CD4-positive, alpha-beta T cell treated with Interleukin-17A for 1 hour (primary cell): Measurements from ENCODE around the gene HAGHL.
A peak's percentile ranks its signal among the peaks of the same experiment; 100 is the strongest.

Experiments
- DNase-seq: peaks from one replicate; pipeline ENCODE4 v3.0.0-alpha.2; 2020

Gene HAGHL

GRCh38 chr16:722835-723633, 3.9 kb upstream of the HAGHL start:
- DNase-seq, result no peak

- no peak for DNase-seq
Measured at GRCh38 chr16:723695-724094, 3.2 kb upstream of the HAGHL start.

DNA sequence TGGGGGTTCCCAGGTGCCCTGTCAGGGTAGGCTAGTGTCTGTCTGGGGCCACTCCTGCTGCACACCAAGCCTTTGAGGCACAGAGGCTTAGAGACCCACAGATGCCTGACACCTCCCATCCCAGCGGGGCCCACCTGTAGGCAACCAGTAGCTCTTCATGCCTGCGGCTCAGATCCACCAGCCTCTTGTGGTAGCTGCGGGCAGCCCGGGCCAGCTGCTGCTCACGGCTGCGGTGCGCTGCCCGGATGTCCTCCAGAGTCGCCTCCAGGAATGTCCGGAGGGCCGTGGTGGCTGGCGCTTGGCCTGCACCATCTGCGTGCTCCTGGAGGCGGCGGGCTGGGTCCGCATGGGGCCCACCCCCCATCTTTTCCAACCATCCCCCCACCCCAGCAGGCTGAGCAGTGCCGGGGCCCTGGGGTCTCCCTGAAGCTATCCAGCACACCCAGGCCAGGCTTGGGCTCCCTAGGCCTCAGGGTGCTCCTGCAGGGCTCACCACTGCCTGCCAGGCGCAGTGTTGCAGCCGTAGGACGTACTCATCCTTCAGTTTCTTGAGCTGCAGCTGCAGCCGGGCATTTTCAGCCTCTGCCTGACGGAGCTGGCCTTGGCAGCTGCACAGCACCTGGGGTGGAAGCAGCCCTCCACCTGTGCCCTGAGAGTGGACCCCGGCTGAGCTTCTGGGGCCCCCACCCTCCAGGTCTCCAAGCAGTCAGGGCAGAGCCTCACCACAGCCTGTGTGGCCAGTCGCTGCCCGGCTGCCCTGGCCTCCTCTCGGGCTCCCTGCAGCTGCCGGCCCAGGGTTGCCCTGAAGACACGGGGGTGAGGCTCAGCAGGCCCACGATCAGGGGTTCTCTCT, 2.5 kb upstream of the HAGHL start:
- no peak for DNase-seq

DNA sequence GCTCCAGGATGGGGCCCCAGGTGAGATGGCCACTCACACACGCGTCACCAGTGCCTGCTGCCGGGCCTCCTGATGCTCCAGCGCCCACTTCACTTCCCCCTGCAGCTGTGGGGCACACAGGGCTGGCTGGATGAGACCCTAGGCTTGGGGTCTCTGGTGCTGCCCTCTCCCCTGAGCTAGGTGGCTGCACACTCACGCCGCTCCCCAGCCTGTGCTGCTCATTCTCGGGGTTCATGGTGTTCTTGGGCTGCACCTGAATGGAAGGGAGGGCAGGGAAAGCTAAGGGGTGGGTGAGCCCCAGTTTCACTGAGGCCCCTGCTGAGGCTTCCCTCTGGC, 1.9 kb upstream of the HAGHL start:
- no peak for DNase-seq

- DNase-seq, result no peak
Measured at GRCh38 chr16:725463-726187, 1.3 kb upstream of the HAGHL start.

GRCh38 chr16:726188-726437, 793 bp upstream of the HAGHL start:
- DNase-seq, result no peak

GRCh38 chr16:727291-727977, 528 bp downstream of the HAGHL start:
- DNase-seq, result peak; percentile 39

DNA sequence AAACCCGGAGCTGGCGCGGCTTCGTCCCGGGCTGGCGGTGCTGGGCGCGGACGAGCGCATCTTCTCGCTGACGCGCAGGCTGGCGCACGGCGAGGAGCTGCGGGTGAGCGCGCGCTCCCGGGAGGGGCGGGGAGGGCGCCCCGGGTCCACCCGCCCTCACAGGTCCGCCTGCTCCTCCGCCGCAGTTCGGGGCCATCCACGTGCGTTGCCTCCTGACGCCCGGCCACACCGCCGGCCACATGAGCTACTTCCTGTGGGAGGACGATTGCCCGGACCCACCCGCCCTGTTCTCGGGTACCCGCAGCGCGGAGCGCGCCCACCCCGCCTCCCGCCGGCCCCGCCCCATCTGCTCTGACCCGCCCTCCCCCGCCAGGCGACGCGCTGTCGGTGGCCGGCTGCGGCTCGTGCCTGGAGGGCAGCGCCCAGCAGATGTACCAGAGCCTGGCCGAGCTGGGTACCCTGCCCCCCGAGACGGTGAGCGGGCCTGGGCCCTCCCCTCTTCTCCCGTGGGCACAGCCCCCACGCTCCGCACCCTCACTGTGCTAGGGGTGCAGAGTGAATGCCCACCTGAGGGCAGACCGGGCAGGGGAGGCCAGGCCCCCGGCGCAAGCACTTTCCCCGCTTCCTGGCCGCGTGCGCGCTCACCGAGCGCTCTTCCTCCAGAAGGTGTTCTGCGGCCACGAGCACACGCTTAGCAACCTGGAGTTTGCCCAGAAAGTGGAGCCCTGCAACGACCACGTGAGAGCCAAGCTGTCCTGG, 1.4 kb downstream of the HAGHL start:
- peak; percentile 77 for DNase-seq

DNA sequence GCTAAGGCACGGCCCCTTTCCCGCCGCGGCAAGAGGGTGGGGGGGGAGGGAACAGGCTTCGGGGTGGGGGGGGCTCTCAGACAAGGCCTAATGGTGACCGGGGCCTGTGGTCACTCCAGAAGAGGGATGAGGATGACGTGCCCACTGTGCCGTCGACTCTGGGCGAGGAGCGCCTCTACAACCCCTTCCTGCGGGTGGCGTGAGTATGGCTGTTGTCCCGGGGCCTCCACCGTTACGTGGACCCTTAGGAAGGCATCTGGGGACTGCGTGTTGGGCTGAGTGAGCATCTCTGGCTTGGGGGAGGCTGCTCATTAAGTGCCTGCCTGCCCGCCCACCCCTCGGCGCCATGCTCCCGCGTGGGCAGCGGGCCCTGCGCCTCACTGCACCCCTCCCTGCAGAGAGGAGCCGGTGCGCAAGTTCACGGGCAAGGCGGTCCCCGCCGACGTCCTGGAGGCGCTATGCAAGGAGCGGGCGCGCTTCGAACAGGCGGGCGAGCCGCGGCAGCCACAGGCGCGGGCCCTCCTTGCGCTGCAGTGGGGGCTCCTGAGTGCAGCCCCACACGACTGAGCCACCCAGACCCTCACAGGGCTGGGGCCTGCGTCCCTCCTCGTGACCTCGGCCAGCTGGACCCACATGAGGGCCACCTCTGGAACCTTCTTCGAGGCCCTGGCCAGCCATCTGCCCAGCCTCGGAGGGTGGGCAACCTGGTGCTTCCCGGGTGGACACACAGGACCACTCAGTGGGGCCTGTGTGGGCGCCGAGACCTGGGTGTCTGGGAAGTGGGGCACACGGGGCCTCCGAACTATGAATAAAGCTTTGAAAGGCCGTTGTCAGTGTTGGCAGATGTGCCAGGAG, 2.2 kb downstream of the HAGHL start:
- DNase-seq, result no peak

DNA sequence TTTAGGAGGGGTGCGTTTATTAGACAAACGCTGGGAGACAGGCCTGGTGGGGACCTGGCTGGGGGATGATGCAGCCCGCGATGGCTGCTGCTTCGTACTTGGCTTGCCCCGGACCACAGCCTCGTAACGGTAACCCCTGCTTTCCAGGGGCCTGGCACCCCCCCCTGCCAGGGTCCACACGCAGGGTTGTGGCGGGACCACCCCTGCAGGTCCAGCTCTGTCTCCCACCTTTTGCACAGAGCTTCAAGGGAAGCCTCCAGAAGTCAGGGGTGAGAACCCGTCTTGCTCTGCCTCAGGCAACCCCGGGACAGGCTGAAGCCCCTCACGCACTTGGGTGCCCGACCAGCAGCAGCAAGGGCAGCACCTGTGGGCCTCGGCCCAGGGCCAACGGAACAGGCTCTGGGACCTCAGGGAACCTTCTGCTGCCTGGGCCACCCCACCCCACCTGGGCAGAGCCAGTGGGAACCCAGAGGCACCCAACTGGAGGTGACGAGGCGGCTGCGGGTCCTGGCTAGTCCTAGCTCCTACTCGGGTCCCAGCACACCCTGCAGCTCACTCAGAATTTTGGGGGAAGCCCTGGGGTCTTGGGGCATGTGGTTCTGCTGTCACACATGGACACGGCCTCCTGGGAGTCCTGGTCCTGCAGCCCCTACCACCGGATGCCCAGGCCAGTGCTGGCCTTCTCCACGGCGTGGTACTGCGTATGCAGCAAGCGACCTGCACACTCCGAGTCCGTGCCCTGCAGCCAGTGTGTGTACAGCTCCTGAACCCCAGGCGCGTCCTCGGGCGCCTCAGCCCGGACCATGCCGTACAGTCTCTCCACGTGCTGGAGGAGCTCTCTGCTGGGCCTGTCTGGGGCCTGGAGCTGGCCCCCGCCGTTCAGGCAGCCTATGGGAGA, 3.1 kb downstream of the HAGHL start:
- no peak for DNase-seq

DNA sequence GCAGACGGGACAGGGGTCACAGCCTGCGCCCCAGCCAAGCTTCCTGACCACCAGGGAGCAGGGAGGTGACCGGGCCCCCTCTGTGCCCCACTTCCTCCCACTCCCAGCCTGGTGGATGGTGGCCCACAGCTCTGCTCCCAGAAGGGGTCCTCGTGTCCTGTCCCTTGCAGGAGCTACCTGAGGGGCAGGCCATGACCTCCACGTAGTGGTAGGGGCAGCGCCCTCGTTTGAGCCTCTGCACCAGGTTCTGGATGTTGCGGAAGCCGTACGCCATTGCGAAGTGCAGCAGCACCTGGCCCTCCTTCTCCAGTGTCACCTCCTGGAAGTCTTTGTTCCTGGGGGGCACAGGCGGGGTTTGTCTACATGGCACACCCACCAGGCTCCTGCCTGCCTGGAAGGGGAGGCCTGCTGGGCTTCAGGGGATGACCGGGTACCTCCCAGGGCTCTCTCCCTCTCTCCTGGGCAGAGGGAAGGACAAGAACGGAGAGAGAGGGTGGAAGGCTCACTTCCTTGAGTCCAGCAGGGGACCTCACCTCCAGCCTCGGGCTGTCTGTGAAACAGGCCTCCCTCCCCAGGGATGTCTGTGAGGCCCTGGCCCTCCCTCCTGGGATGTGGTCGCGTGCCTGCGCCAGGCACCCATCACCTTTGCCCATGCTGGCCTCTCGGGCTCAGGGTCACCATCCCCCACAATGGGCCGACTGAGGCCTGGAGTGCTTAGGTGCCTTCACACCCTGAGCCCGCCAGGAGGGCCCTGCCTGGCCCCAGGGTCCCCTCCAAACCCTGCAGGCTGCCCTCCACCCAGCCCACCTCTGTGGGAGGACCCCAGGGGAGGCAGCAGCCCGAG, 4.0 kb downstream of the HAGHL start:
- no peak for DNase-seq

DNA sequence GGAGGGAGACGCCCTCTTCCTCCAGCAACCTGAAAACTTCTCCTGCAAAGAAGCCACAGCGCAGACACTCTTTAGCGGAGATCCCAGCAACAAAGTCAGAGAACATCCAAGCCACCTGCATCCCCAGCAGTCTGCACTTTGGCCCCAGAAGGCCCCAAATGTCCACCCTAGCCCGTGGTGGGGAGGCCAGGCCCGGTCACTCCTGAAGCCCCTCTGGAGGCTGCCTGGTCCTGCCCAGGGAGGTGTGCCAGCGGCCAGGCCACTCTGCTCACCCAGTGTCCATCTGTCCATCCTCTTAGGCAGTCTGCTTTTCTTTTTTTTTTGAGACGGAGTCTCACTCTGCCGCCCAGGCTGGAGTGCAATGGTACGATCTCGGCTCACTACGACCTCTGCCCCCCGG, 5.4 kb downstream of the HAGHL start:
- no peak for DNase-seq

- no peak for DNase-seq
Measured at GRCh38 chr16:732936-733335, 6.0 kb downstream of the HAGHL start.

DNA sequence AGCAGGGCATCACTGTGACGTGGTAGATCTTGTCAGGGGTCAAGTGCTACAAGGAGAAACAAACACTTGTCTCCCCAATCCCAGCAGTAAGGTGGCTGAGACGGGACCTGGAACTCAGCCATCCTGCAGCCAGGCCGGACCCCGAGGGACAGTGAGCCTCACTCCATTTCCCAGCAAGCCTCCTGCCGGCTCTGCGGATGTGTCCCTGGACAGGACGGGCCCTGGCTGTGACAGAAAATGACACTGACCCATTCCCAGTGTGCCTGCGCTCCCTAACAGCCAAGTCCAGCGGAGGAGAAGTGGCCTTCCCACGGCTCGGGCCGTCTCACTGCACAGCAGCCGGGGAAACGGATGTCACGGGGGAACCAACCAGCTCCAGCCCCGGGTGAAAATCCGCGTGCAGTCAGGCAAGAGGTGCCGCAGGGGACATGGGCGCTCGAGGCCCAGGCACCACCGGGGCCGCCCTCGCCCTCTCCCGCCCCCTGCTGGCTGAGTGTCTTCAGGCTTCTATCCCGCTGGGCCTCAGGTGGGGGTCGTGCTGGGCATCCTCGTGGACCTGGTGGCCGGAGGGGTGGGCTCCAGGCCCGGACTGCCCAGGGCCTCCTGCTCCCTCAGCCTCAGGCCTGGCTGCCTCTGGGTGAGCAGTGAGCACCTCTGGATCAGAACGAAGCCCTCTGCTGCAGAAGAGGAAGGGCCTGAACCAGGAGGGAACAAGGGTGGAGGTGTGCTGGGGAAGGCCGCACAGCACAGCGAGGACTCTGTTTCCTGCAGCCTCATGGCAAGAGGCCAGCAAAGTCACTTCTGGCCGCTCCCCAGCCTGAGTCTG, 6.7 kb downstream of the HAGHL start:
- DNase-seq, result no peak

DNA sequence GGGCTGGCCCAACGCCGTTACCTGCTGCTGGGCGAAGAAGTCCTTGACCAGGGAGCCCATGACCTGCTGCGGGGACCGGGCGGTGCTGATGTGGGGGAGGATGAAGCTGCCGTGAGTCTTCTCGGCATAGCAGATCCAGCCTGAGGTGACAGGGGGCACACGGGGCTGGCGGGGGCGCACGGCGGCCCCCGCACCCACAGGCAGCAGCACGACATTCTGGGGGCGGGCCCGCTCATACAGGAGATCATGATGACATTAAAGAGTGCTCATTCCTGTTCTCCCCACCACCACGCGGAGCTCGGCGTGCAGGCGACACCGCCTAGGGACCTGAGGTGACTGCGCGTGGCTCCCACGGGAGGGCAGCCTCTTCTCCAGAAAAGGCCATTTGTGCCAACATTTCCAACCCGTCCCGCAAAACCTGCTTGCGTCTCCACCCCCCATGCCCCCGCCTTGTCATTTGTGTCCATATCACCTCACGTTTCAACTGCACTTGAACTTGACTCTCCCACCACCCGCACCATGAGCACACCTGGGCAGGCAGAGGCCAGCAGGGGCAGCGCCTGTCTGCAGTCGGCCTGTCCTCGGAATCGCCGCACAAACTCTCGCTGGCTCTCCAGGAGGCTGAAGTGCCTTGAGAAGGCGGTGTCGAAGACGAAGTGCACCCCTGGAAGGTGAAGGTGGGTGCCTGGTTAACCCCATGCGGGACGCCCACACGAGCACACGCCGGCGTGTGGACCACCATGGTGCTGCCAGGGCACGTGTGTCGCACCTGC, 7.5 kb downstream of the HAGHL start:
- DNase-seq, result no peak

DNA sequence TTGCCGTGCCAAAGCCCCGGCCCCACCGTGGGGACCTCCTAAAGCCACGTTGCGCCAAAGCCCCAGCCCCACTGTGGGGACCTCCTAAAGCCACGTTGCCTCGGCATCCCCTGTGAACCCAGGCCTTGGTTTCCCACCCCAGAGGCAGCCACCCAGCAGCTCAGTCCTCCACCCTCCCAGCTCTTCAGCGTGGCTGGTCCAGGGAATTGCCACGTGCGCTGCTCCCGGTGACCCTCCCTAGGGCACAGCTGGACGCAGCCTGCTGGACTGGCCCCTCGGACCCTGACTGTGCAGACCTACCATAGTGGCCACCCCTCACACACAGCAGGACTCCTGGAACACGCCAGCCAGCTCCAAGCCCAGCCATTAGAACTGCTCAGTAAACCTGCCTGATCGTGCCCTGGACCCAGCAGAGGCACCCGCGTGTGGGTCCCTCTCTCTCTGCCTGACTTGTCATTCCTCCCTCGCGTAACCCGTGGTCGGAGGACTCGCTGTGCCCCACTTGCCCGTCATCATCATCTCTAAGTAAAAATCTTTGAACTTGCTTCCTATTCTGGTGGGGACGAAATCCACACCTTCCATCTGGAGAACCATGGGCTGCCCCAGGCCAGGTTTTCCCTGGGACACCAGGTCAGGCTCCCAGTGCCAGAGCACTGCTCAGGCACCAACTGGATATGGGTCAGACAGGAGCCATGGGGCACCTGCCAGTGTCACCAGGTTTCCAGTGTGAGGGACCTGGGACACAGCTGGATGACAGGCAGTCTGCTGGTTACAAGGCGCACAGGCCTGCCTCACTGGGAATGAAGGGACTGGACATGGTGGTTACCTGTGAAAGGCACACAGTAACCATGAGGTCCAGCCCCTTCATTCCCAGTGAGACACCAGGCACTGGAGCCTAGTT, 8.3 kb downstream of the HAGHL start:
- DNase-seq, result no peak

DNA sequence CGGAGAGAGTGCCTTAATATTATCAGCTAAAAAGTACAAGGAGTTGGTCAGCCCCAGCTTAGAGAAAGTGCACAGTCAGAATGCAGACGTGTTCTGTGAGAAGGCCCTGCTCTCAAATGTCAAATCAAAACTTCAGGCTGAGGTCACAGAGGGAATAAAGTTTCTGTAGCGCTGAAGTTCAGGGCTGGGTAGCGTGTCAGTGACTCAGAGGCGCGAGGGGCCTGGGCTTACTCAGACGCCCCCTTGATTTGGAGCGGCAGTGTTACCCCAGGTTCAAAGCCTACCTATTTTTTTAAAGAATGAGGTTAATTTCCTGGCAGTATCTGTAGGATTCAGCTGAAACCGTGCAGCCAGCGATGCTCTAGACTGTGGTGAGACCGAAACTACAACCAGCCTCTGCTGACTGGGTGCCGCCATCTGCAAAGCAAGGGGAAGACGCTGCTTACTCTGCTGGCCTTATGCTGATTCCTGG, 9.1 kb downstream of the HAGHL start:
- DNase-seq, result no peak
